ENCODE results near the gene ZBTB20.

ZBTB20 gene

DNA sequence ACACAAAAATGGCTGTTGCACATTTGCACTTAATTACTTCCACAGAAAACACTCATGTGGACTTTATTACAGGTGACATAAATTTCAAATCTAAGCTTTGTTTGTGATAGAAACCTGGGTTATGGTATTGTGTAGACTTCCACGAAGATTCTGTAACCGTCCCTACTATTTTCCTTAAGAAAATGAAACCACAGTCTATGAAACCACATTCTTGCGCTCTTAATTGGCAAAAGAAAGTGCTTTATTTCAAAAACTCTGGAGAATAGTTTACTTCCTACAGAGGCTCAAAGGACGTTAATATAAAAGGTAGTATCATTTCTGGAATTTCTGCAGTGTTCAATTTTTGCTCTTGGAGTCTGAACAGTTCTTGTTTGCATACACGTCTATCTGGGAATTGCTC is 729.8 kb downstream of the ZBTB20 start:
- Histone ChIP-seq H3K9ac (ENCODE audit: low read depth, low read length) (no peak overlapping the region), H3K4me2 (ENCODE audit: insufficient read depth, low read length) (no peak overlapping the region)

GRCh38 chr3:114411811-114412803 is 735.0 kb downstream of the ZBTB20 start:
- TF ChIP-seq, protein P1, sequence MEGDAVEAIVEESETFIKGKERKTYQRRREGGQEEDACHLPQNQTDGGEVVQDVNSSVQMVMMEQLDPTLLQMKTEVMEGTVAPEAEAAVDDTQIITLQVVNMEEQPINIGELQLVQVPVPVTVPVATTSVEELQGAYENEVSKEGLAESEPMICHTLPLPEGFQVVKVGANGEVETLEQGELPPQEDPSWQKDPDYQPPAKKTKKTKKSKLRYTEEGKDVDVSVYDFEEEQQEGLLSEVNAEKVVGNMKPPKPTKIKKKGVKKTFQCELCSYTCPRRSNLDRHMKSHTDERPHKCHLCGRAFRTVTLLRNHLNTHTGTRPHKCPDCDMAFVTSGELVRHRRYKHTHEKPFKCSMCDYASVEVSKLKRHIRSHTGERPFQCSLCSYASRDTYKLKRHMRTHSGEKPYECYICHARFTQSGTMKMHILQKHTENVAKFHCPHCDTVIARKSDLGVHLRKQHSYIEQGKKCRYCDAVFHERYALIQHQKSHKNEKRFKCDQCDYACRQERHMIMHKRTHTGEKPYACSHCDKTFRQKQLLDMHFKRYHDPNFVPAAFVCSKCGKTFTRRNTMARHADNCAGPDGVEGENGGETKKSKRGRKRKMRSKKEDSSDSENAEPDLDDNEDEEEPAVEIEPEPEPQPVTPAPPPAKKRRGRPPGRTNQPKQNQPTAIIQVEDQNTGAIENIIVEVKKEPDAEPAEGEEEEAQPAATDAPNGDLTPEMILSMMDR (IDR thresholded peaks at IDR 0.05; ENCODE audit: borderline replicate concordance, extremely low read depth, low read length, poor library complexity, severe bottlenecking) = no peak
- TF ChIP-seq EZH2 (IDR thresholded peaks at IDR 0.05; ENCODE audit: borderline replicate concordance, low read depth, low read length, severe bottlenecking) = no peak
- Histone ChIP-seq H3K36me3 (ENCODE audit: insufficient read depth, low read length) (no peaks in the 10 kb centered on the region), H2AFZ (ENCODE audit: low read depth, low read length) (no peak overlapping the region), H3K27ac (ENCODE audit: low read length) (no peak overlapping the region), H3K4me1 (ENCODE audit: insufficient read depth, low read length) (no peaks in the 10 kb centered on the region), H3K4me2 (ENCODE audit: insufficient read depth, low read length) (no peak overlapping the region), H3K27me3 (ENCODE audit: insufficient read depth, low read length, poor library complexity) (no peaks in the 10 kb centered on the region), H3K9ac (ENCODE audit: low read depth, low read length) (no peak overlapping the region), H3K4me3 (ENCODE audit: low read depth in 1 of 2, low read length in 2 of 2) (no peak overlapping the region), H4K20me1 (ENCODE audit: insufficient read depth, low read length) (no peaks in the 10 kb centered on the region), H3K9me3 (ENCODE audit: insufficient read depth, low read length, severe bottlenecking) (no peaks in the 10 kb centered on the region), H3K79me2 (ENCODE audit: insufficient read depth, low read length) (no peaks in the 10 kb centered on the region)
- ATAC-seq (ENCODE audit: insufficient read depth, low read depth) = no peak
- no peak for DNase-seq

More for the DNA sequence above, 729.8 kb downstream of the ZBTB20 start:
- no peak for ATAC-seq (ENCODE audit: insufficient read depth, low read depth)
- no peak overlapping the region for H3K27ac ChIP-seq (ENCODE audit: low read length)
- no peaks in the 10 kb centered on the region for H3K4me1 ChIP-seq (ENCODE audit: insufficient read depth, low read length)
- no peaks in the 10 kb centered on the region for H3K36me3 ChIP-seq (ENCODE audit: insufficient read depth, low read length)
- no peak overlapping the region for H3K4me3 ChIP-seq (ENCODE audit: low read depth in 1 of 2, low read length in 2 of 2)
- no peaks in the 10 kb centered on the region for H3K27me3 ChIP-seq (ENCODE audit: insufficient read depth, low read length, poor library complexity)
- H2AFZ ChIP-seq (ENCODE audit: low read depth, low read length) = no peak overlapping the region
- TF ChIP-seq, protein P1 (IDR thresholded peaks at IDR 0.05; ENCODE audit: borderline replicate concordance, extremely low read depth, low read length, poor library complexity, severe bottlenecking) = no peak
- no peak for TF ChIP-seq EZH2 (IDR thresholded peaks at IDR 0.05; ENCODE audit: borderline replicate concordance, low read depth, low read length, severe bottlenecking)
- H3K79me2 ChIP-seq (ENCODE audit: insufficient read depth, low read length) = no peaks in the 10 kb centered on the region
- no peaks in the 10 kb centered on the region for H3K9me3 ChIP-seq (ENCODE audit: insufficient read depth, low read length, severe bottlenecking)
- DNase-seq = no peak
- 0 out of 2 replicates have a peak, but pooled peaks cover 5% of the 10 kb centered on the region for H4K20me1 ChIP-seq (ENCODE audit: insufficient read depth, low read length)

DNA sequence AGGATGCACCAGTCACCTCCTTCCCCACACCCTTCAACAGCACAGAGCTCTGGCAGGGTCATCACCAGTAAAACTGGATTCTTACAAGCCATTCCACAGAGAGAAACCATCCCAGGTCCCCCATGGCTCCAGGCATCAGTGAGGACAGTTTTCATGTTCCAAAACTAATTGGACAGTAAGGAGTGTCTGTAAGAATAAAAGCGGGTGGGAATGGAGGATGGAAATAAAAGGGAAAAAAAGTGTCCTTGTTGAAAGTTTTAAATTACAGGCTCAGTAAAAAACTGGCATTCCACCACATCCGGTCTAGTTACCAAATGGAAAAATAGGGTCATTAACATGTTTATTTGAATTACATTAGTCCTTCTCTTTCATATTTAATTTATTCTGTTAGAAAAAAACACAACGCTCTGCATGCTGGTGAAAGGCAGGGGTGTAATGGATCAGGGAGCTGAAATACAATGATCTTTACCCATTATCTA is 735.9 kb downstream of the ZBTB20 start:
- no peak for TF ChIP-seq EZH2 (IDR thresholded peaks at IDR 0.05; ENCODE audit: borderline replicate concordance, low read depth, low read length, severe bottlenecking)
- no peaks in the 10 kb centered on the region for H3K4me1 ChIP-seq (ENCODE audit: insufficient read depth, low read length)
- no peak for ATAC-seq (ENCODE audit: insufficient read depth, low read depth)
- no peaks in the 10 kb centered on the region for H4K20me1 ChIP-seq (ENCODE audit: insufficient read depth, low read length)
- no peak overlapping the region for H2AFZ ChIP-seq (ENCODE audit: low read depth, low read length)
- no peak overlapping the region for H3K4me3 ChIP-seq (ENCODE audit: low read depth in 1 of 2, low read length in 2 of 2)
- H3K36me3 ChIP-seq (ENCODE audit: insufficient read depth, low read length) = no peaks in the 10 kb centered on the region
- no peak for DNase-seq
- no peak overlapping the region for H3K9ac ChIP-seq (ENCODE audit: low read depth, low read length)
- no peak overlapping the region for H3K27ac ChIP-seq (ENCODE audit: low read length)
- H3K27me3 ChIP-seq (ENCODE audit: insufficient read depth, low read length, poor library complexity) = no peaks in the 10 kb centered on the region
- no peaks in the 10 kb centered on the region for H3K79me2 ChIP-seq (ENCODE audit: insufficient read depth, low read length)
- no peak overlapping the region for H3K4me2 ChIP-seq (ENCODE audit: insufficient read depth, low read length)
- H3K9me3 ChIP-seq (ENCODE audit: insufficient read depth, low read length, severe bottlenecking) = no peaks in the 10 kb centered on the region

Data from DND-41 (cell line).